ENCODE data around the gene LSAMP. TPM values are rescaled to one million over a fixed set of nuclear protein-coding genes. Genes with fewer than 3 reads are reported as not detected.

The LSAMP gene
- polyA plus RNA-seq, 2 of the 4 experiments (the other 2 are of a cell fraction), result 0.12 to 0.53 TPM

GRCh38 chr3:115857518-115858136, 587.7 kb downstream of the LSAMP start:
- Histone ChIP-seq H3K9me3 (no peaks in the 10 kb centered on the region), H3K4me1 (no peaks in the 10 kb centered on the region), H3K4me2 (no peak overlapping the region), H3K4me3 (no peak overlapping the region), H3K27ac (no peak overlapping the region)
- no peak for DNase-seq (ENCODE audit: low read depth in 1 of 2, low spot score in 1 of 2)
- POLR2A ChIA-PET, result no interaction called here
- CTCF ChIA-PET, result interaction anchor here (0.6 kb wide), 1 partner anchor 14 kb away, joined by 5 read pairs; no protein-coding TSS in a partner anchor
- TF ChIP-seq MAZ (IDR thresholded peaks at IDR 0.05; ENCODE audit: borderline replicate concordance, low read depth, low read length) (no peak), ZC3H11A (IDR thresholded peaks at IDR 0.05) (no peak), KDM5A (IDR thresholded peaks at IDR 0.05) (no peak), POLR2AphosphoS2 (conservative IDR thresholded peaks at IDR 0.05; ENCODE audit: low read length) (no peak), POLR2A (IDR thresholded peaks at IDR 0.05; ENCODE audit: low read length) (no peak), EHF (CRISPR knock-in tag; IDR thresholded peaks at IDR 0.05) (no peak), ZFP36 (IDR thresholded peaks at IDR 0.05; ENCODE audit: borderline replicate concordance, partially characterized antibody) (no peak), SREBF2 (IDR thresholded peaks at IDR 0.05) (no peak), TFCP2L1 (CRISPR knock-in tag; IDR thresholded peaks at IDR 0.05) (no peak)
- ATAC-seq, result no peak
- no peak for FAIRE-seq
- WGBS (ENCODE audit: missing lambda C conversion rate), result 23% methylated on average over 3 of the region's 3 CpGs

DNA sequence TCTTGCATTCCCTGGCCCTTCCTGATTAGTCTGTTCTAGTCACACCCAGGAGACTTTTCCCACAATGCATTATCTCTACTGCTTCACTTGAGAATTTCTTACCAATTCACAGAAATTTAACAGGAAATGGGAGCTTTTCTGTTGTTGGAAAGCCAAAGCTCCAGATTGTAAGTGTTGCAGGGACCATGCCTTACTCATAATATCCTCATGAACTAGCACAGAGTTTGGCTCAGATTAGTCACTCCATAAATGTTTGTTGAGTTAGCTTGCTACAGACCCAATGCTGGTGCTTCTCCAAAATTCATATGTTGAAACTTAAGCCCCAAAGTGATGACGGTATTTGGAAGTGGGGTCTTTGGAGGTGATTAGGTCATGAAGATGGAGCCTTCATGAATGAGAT, 589.4 kb downstream of the LSAMP start:
- FAIRE-seq (no peak), ATAC-seq (no peak), DNase-seq (ENCODE audit: low read depth in 1 of 2, low spot score in 1 of 2) (no peak)
- no peaks in the 10 kb centered on the region for H3K4me1 ChIP-seq
- WGBS (ENCODE audit: missing lambda C conversion rate), result 78% methylated on average over 1 of the region's 1 CpG
- H3K9me3 ChIP-seq, result no peaks in the 10 kb centered on the region
- H3K4me3 ChIP-seq, result no peak overlapping the region
- ChIA-PET CTCF (no interaction called here), POLR2A (no interaction called here)
- TF ChIP-seq CEBPB (IDR thresholded peaks at IDR 0.05), result no peak
- no peak for TF ChIP-seq REST (IDR thresholded peaks at IDR 0.05)
- no peak for TF ChIP-seq CHD4 (IDR thresholded peaks at IDR 0.05; ENCODE audit: borderline replicate concordance)
- TF ChIP-seq MYC (IDR thresholded peaks at IDR 0.05; ENCODE audit: borderline replicate concordance, low read length), result no peak
- TF ChIP-seq FOSL2 (IDR thresholded peaks at IDR 0.05), result no peak
- TF ChIP-seq FOSL2 (CRISPR knock-in tag; IDR thresholded peaks at IDR 0.05), result no peak
- no peak for TF ChIP-seq KDM1A (IDR thresholded peaks at IDR 0.05; ENCODE audit: low read depth)
- no peak for TF ChIP-seq GATA3 (IDR thresholded peaks at IDR 0.05; ENCODE audit: borderline replicate concordance)
- TF ChIP-seq, protein P1, sequence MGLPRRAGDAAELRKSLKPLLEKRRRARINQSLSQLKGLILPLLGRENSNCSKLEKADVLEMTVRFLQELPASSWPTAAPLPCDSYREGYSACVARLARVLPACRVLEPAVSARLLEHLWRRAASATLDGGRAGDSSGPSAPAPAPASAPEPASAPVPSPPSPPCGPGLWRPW (IDR thresholded peaks at IDR 0.05), result no peak
- no peak for TF ChIP-seq HOXA7 (CRISPR knock-in tag; IDR thresholded peaks at IDR 0.05)
- TF ChIP-seq FOSB (CRISPR knock-in tag; IDR thresholded peaks at IDR 0.05), result no peak
- TF ChIP-seq SREBF2 (IDR thresholded peaks at IDR 0.05), result no peak
- no peak for TF ChIP-seq NPAS2 (CRISPR knock-in tag; IDR thresholded peaks at IDR 0.05; ENCODE audit: borderline replicate concordance)
- TF ChIP-seq PHF8 (IDR thresholded peaks at IDR 0.05; ENCODE audit: borderline replicate concordance, low read depth), result no peak
- TF ChIP-seq MAX (IDR thresholded peaks at IDR 0.05), result no peak
- TF ChIP-seq RCOR1 (IDR thresholded peaks at IDR 0.05; ENCODE audit: low read depth, low read length), result no peak
- TF ChIP-seq HDAC2 (IDR thresholded peaks at IDR 0.05), result no peak
- TF ChIP-seq CHD2 (IDR thresholded peaks at IDR 0.05; ENCODE audit: low read length, partially characterized antibody), result no peak
- no peak for TF ChIP-seq TFCP2L1 (CRISPR knock-in tag; IDR thresholded peaks at IDR 0.05)
- H3K4me2 ChIP-seq, result no peak overlapping the region
- no peak overlapping the region for H3K27ac ChIP-seq
